Skin of body (tissue), 2 donors: ENCODE data around the gene ZNF341. TPM values are rescaled to one million over a fixed set of nuclear protein-coding genes. Genes with fewer than 3 reads are reported as not detected.
A peak's percentile ranks its signal among the peaks of the same experiment; 100 is the strongest.
"Not testable (repeated sequence)": the region's sequence is repeated elsewhere in the genome, so short reads cannot be mapped to it uniquely, and the experiment has no call there.

Source experiments
- DNase-seq: peaks from one replicate; lab custom pipeline; 2025; lab: John Stamatoyannopoulos, UW
- total RNA-seq: library from RNA; depleted of rRNA; stranded (reverse); fragments of >200 nt; gene quantifications from one replicate; pipeline ENCODE4 v1.2.3, GENCODE V29; 2014

ZNF341 gene
- 1.5 TPM for total RNA-seq

- peak; percentile 79 for DNase-seq
Observed at GRCh38 chr20:33731693-33732165, at the start of gene ZNF341. TSS of gene ZNF341 (plus strand) at chr20:33731996. CDS start at chr20:33732022, 26 bp downstream.

- DNase-seq = no peak
Observed at GRCh38 chr20:33684533-33685327, 47.1 kb upstream of the ZNF341 start.

- DNase-seq = no peak
Observed at GRCh38 chr20:33685328-33686099, 46.3 kb upstream of the ZNF341 start.

- DNase-seq = peak; percentile 81
Observed at GRCh38 chr20:33686100-33686983, 45.5 kb upstream of the ZNF341 start, which contains the start of gene E2F1. TSS of gene E2F1 (minus strand) at chr20:33686385. CDS start at chr20:33686264, 121 bp downstream.

GRCh38 chr20:33686984-33687366 is 44.8 kb upstream of the ZNF341 start:
- no peak for DNase-seq

GRCh38 chr20:33687370-33687915 is 44.4 kb upstream of the ZNF341 start:
- no peak for DNase-seq

GRCh38 chr20:33687993-33688937 is 43.5 kb upstream of the ZNF341 start:
- DNase-seq = no peak

- DNase-seq = no peak
Observed at GRCh38 chr20:33688938-33689424, 42.8 kb upstream of the ZNF341 start.

GRCh38 chr20:33689493-33689892 is 42.3 kb upstream of the ZNF341 start:
- no peak for DNase-seq

GRCh38 chr20:33689973-33690372 is 41.8 kb upstream of the ZNF341 start:
- no peak for DNase-seq

- no peak for DNase-seq
Observed at GRCh38 chr20:33693289-33693688, 38.5 kb upstream of the ZNF341 start.

GRCh38 chr20:33693741-33694638 is 37.8 kb upstream of the ZNF341 start:
- DNase-seq = peak; percentile 35

- no peak for DNase-seq
Observed at GRCh38 chr20:33694639-33695012, 37.2 kb upstream of the ZNF341 start.

GRCh38 chr20:33696448-33696847 is 35.3 kb upstream of the ZNF341 start:
- DNase-seq = no peak

GRCh38 chr20:33697129-33697528 is 34.7 kb upstream of the ZNF341 start:
- peak; percentile 86 for DNase-seq

GRCh38 chr20:33698966-33699365 is 32.8 kb upstream of the ZNF341 start:
- DNase-seq = not testable (repeated sequence)

- not testable (repeated sequence) for DNase-seq
Observed at GRCh38 chr20:33700696-33701441, 30.9 kb upstream of the ZNF341 start.
